22Rv1 (cell line): ENCODE data around the gene SSR4.

Experiments
- H3K27ac ChIP-seq: fragments of 450-650 bp; 2 replicates; pipeline ENCODE4 v1.5.1; 2017
- ZFX ChIP-seq: fragments of 450-650 bp; IDR thresholded peaks from 2 replicates; pipeline ENCODE4 v1.6.1; 2017; ENCODE audit warnings: antibody characterized with exemption, borderline replicate concordance
- TF ChIP-seq, protein P1 (sequence below): fragments of 450-650 bp; IDR thresholded peaks from 2 replicates; pipeline ENCODE4 v1.5.1; 2017; ENCODE audit warnings: mild to moderate bottlenecking

SSR4 gene

DNA sequence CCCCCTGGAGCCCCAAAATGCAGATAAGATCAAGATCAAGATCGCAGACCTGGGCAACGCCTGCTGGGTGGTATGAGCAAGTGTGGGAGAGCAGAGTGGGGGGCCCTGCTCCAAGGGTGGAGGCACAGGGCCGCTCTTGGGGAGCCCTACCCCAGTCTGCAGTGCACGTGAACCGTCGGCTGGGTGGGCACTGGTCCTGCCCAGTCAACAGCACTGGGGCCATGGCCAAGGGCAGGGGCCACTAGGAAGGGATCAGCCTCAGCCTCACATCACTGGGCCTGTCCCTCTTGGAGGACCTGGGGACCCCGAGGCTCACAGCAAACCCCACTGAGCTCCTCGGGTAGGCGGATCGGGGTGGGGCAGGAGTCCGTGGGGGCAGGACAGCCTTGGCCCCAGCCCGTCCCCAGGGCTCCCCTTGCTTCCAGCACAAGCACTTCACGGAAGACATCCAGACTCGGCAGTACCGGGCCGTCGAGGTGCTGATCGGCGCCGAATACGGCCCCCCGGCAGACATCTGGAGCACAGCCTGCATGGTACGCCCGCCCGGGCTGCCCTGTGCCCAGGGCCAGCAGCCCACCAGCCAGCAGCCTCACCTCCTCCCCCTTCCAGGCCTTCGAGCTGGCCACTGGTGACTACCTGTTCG lies 10.0 kb upstream of the SSR4 start:
- TF ChIP-seq, protein P1, sequence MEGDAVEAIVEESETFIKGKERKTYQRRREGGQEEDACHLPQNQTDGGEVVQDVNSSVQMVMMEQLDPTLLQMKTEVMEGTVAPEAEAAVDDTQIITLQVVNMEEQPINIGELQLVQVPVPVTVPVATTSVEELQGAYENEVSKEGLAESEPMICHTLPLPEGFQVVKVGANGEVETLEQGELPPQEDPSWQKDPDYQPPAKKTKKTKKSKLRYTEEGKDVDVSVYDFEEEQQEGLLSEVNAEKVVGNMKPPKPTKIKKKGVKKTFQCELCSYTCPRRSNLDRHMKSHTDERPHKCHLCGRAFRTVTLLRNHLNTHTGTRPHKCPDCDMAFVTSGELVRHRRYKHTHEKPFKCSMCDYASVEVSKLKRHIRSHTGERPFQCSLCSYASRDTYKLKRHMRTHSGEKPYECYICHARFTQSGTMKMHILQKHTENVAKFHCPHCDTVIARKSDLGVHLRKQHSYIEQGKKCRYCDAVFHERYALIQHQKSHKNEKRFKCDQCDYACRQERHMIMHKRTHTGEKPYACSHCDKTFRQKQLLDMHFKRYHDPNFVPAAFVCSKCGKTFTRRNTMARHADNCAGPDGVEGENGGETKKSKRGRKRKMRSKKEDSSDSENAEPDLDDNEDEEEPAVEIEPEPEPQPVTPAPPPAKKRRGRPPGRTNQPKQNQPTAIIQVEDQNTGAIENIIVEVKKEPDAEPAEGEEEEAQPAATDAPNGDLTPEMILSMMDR: no peak
- no peak for TF ChIP-seq ZFX
- no peak overlapping the region for H3K27ac ChIP-seq

DNA sequence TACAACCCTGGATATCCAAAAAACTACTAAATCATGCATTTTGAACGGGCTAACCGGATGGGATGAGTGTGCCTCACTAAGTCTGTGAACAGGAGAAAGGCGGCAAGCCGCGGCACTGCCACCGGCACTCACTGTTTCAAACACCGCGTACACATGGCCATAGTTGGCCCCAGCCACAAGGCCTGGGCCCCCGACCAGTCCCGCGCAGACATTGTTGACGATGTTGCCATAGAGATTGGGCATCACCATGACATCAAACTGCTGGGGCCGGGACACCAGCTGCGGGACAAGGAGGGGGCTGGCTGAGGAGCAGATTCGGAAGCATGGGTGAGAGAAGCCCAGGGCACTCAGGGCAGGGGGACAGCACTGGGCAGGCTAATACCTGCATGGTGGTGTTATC lies 7.8 kb upstream of the SSR4 start:
- no peak overlapping the region for H3K27ac ChIP-seq
- no peak for TF ChIP-seq ZFX
- TF ChIP-seq, protein P1: no peak

DNA sequence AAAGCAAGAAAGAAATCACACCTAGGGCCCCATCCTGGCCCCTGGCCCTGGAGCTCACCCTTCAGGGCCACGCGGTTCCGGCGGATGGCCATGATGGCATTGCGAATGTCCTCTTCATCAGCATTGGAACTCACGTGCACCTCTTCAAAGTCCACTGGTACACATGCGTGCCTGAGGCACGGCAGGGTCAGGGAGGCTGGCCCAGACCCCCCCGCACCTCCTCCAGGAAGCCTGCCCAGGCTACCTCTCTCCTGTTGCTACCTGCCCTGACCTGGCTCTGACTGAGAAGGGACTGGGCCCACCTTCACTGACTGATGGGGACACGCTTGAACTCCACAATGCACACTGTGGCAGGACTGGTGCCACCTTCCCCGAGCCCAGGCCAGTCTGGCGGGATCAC lies 4.8 kb upstream of the SSR4 start:
- TF ChIP-seq ZFX: no peak
- TF ChIP-seq, protein P1: no peak
- H3K27ac ChIP-seq: no peak overlapping the region

DNA sequence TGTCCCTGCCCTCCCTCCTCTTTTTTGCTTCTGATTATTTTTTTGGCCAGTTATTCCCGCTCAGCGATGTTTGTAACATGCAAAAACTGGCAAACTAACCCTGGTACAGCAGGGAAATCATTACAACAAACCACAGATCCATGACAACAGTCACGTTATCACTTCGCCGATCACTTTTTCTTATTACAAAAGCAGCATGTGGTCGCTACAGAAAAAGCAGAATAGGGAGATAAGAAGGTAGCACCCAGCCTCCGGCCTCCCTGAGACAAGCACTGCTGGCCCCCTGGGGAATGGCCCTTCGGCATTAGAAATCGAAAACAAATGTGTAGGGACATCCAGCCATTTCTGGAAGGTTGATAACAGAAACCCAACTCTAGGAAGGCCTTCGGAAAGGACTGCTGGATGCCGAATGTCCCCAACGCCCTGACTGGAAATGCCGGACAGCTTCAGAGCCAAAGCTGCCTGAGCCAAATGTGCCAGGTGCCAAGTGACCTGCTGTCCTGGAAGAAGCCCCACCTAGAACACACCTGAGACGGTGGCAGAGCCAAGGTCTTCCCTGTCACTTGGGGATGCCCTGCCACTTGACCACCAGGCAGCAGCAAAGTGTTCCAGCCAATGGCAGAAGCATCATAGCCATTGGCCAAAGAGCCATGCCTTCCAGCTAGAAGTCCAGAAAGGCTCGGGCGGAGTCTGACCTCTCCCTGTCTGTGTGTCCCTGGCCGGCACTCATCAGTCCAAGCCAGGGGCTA lies 3.2 kb upstream of the SSR4 start:
- no peak overlapping the region for H3K27ac ChIP-seq

DNA sequence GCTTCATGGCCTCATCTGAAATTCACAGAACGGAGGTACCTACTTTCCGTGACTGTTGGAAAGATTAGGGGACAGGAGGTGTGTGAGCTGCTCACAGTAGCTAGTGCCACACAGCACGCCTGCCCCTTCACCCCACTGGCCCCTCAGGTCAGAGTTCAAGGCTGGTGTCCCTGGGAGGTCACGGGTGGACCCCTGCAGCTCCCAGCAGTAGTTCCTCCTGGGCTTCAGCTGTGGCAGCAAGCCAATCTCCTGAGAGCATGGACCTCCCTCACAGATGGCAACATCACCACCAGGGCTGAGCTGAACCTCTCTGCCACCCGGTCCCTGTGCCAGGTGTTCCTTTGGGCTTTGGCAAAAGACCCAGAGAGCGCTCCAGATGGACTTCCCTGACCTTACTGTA lies 2.1 kb upstream of the SSR4 start:
- TF ChIP-seq, protein P1: no peak
- no peak for TF ChIP-seq ZFX
- H3K27ac ChIP-seq: no peak overlapping the region

More for the DNA sequence above, 3.2 kb upstream of the SSR4 start:
- no peak for TF ChIP-seq ZFX
- TF ChIP-seq, protein P1: no peak

DNA sequence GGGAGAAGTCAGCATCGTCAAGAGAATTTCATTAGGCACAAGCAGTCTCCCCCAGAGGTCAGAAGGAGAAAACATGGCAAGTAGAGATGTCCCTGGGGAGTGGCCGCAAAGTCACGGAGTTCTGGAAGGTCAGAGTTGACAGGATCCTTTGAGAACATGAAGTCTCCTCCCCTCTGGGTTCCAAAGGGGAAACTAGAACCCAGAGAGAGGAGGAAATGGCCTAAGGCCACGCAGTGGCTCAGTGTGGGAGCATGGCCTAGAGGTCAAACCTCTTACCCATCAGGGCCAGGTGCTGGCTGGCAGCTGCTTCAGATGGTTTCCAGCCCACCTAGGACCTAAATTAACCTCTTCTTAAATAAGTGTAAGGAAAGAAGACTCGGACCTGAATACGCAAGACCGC lies 1.2 kb upstream of the SSR4 start:
- H3K27ac ChIP-seq: peak overlapping the region; percentile 76

More for the DNA sequence above, 1.2 kb upstream of the SSR4 start:
- TF ChIP-seq, protein P1: no peak
- TF ChIP-seq ZFX: no peak
